Cerebellar nuclear complex (tissue), 1 donor: ENCODE data around the gene CRTC2.
A peak's percentile ranks its signal among the peaks of the same experiment; 100 is the strongest.

Experiments used
- DNase-seq, 2 experiments: peaks; one replicate each; lab custom pipeline; 2025; lab: John Stamatoyannopoulos, UW

CRTC2 gene

DNA sequence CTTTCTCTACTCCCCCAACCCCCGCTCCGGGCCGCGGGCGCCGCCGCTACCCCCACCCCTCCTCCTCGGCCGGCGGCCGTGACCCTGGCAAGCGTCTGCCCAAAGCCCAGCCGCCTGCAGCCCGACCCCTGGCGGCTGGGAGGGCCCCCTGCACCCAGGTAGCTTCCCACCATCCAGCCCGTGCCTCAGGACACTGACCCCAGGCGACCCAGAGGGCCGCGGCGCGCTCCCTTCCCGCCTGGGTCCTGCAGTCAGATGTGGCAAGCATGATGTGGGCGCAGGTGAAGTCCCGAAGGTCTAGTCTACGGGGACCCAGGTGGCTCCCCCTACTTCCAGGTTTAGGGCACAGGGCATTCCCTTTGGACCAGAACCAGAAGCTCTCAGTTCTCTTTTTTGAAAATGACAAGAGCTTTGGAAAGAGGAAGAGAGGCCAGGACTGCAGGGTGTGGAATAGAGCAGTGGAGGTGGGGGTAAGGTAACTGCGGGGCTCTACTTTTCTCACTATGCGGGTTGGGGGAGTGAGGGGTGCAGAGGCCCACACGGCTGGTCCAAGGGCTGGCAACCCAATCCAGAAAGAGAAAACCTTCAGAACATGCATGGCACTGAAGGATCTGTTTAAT, 11.7 kb downstream of the CRTC2 start, which contains the start of gene DENND4B:
TSS of gene DENND4B (minus strand) at position 97 of the 620 bp plus-strand sequence. CDS start 2,344 bp downstream, outside the sequence.
- peak in 1 of 2 experiments; percentile 33 for DNase-seq

- DNase-seq: no peak
Measured at GRCh38 chr1:153945795-153946621, 12.4 kb downstream of the CRTC2 start.

- no peak for DNase-seq
Measured at GRCh38 chr1:153945131-153945794, 13.1 kb downstream of the CRTC2 start.

DNA sequence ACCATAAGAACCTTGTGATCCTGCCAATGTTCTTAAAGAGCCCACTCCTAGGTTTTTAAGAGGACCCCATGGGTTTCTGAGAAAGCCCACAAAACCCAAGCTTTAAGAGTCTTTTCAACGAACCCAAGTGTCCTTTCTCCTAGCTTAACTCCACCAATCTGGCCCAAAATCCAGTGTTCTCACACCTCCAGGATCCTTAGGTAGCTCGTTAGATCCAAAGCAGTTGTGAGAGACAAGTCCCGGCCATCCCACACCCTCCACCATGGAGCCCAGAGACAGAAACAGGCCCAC, 13.6 kb downstream of the CRTC2 start:
- DNase-seq: no peak

DNA sequence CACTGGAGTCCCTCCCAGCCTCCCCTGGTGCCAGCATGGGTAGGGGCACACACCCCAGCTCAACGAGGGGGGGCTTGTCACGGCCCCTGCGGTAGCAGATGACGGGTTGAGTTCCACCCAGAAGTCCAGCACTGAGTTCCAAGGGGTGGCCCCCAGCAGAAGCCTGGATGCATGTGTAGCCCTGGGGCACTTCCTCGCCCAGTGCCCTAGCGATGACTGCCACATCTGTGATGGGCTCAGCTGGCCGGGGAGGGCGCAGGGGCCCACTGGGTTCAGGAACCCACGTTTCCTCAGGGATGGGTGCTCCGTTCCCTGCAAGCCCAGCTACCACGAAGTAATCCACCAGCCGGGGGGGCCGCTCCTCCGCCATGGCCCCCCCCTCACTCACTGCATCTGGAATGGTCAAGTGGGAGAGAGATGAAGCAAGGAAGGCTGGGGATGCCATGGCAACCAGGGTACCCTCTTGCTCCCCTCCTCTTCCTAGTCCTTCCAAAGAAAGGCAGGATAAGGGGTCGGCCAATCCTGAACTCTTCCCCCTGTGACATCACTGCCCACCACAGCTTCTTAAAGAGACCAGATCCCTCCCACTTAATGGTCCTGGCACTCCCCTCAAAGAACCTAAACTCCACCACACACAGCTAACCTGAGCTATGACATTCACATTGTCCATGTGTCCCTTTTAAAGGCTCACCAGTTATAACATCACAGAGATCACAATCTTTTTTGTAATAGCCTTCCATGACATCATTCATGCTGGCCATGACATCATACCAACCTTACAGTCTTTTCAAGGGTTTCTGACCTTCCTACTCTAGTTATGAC, 14.2 kb downstream of the CRTC2 start:
- DNase-seq: no peak

- no peak for DNase-seq
Measured at GRCh38 chr1:153942766-153943549, 15.5 kb downstream of the CRTC2 start.

- no peak for DNase-seq
Measured at GRCh38 chr1:153941826-153942725, 16.3 kb downstream of the CRTC2 start.

DNA sequence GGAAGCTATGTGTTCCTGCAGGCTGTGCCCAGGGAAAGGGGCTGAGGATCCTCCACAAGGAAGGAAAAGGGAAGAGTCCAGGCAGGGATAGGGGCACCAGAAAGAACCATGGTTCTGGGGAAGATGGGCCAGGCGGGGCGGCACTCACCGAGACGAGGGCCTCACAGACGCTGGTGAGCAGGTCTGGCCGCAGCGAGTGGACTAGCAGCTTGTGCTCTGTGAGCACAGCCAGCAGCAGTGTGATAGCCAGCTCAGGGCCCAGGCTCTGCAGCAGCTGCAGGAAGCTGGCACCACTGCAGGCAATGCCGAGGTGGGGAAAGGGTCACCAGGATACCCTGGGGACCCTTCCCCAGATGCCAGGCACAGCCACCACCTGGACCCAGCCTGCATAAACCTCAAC, 17.7 kb downstream of the CRTC2 start:
- DNase-seq: no peak

GRCh38 chr1:153939476-153939875, 18.9 kb downstream of the CRTC2 start:
- no peak for DNase-seq

- DNase-seq: no peak
Measured at GRCh38 chr1:153938996-153939395, 19.4 kb downstream of the CRTC2 start.

- DNase-seq: no peak
Measured at GRCh38 chr1:153937331-153937730, 21.1 kb downstream of the CRTC2 start.

GRCh38 chr1:153936011-153936802, 22.2 kb downstream of the CRTC2 start:
- no peak for DNase-seq

DNA sequence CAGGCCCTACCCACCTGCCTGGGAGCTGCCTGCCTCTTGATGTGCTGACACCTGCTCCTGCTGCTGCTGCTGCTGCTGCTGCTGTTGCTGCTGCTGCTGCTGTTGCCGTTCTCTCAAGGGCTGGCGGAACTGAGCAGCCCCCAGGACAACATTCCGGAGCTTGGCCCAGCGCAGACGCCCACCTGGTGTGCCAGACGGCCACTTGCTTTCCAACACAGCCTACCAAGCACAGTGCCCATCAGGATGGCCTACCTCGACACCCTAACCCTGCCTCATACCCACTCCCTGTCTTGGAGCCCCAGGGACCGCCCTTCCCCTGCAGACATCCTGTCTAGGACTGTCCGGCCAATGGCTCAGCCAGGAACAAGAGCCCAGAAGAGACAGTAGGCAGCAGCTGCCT, 23.7 kb downstream of the CRTC2 start:
- no peak for DNase-seq

GRCh38 chr1:153933955-153934354, 24.5 kb downstream of the CRTC2 start:
- no peak for DNase-seq

GRCh38 chr1:153933430-153933829, 25.0 kb downstream of the CRTC2 start:
- no peak for DNase-seq

DNA sequence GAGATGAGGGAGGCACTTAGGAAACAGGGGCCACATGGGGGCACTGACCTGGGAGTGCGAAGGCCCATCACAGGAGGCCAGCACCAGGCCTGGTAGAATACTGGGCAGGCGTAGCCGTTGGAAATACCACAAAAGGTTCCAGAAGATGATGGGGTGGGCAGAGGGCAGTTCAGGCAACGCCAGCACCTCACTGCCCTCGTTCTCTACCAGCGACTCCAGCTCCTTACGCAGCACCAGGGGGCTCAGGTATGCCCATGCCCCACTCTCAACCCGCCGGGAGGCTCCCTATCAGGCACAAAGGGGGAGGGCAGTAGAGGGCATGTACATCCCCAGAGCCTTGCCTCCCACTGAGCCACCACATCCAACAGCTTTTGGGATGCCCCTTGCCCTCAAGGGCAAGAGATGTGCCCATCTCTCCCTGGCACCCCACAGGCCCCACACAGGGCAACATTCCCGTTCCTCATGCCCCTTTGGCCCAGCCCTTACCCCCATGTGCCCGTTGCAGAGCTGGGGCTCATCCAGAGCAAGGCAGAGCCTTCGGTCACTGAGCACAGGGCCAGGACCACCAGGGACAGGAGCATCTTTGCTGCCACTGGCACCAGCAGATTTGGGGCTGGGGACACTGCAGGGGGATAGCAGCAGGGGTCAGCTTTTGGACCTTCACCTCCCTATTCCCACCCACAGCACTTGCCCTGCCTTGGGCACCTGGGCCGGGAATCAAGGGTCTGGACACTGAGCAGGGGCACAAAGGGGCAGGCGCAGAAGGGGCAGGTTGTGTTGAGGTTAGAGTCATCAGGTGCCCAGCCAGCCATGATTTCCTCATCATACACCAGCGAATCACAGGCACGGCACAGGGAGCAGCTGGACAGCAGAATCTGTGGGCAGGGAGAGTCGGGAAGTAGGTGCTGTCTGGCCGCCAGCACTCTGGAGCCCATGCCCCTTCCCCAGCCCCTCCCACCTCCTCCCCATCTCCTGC, 26.0 kb downstream of the CRTC2 start:
- no peak for DNase-seq

DNA sequence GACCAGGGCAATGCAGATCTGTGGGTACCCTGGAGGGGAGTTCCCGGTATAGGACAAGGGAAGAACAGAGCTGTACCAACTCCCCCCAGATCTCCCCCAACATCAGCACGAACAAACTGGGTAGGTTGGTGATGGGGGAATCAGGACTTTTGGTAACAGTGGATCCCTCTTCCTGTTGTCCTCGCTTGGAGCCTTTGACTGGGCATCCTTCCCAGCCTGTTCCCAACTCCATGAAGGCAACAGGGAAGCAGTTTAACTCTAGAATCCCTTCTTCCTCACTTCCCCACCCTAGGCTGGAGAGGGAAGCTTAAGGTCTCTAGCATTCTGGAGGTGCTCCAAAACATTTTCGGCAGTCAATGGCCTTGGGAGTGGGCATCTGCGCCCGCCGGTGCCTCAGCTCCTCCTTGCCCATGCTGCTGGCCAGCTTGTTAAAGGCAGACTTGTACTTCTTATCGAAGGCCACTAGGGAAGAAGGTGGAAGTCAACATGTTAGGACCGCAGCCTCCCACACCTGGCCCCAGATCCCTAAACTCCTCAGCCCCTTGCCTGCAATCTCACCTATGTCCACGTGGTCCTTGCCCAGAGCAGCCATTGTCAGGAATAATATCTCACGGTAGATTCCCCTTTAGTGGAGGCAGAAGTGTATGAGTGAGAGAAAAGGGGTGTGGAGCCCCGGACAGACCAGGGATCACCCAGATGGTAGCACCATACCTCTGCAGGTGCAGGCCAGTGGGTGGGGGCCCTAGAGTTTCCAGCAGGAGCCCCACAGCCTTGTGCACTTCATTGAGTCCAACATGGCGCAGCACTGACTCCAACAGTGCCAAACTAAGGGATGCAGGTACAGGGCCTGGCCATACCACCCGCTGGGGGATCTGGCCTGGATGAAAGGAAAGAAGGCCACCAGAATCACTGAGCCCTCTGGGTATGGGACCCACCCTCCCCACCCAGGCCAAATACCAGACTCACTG, 28.1 kb downstream of the CRTC2 start:
- DNase-seq: no peak
